ENCODE measurements around the gene RABGEF1.
"Not testable (repeated sequence)": the region's sequence is repeated elsewhere in the genome, so short reads cannot be mapped to it uniquely, and the experiment has no call there.

The RABGEF1 gene

DNA sequence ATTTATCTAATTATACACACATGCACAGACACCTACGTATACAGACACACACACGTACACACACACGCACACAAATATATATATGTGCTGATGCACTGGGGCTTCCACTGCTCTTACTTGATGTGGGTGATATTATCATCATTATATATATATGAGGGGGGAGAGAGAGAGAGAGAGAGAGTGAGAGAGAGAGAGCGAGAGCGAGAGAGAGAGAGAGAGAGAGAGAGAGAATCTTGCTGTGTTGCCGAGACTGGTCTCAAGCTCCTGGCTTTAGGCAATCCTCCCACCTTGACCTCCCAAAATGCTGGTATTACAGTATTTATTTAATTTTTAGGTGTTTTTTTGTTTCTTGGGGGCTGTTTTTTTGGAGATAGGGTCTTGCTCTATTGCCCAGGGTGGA is 3.6 kb upstream of the RABGEF1 start:
- no peak for DNase-seq

DNA sequence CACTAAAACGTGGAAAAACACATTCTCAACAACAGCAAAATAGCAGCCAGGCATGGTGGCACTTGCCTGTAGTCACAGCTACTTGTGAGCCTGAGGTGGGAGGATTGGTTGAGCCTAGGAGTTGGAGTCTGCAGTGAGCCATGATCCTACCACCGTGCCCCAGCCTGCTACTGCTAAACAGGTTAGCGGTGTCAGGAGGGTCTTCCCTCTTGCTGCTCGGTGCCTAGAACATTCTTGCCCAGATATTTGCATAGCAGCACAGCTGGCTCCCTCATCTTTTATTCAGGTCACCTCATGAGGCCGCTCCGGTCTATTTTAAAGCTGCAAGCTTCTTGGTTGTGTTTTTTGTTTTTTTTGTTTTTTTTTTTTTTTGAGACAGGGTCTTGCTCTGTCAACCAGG is 2.9 kb upstream of the RABGEF1 start:
- DNase-seq = no peak

DNA sequence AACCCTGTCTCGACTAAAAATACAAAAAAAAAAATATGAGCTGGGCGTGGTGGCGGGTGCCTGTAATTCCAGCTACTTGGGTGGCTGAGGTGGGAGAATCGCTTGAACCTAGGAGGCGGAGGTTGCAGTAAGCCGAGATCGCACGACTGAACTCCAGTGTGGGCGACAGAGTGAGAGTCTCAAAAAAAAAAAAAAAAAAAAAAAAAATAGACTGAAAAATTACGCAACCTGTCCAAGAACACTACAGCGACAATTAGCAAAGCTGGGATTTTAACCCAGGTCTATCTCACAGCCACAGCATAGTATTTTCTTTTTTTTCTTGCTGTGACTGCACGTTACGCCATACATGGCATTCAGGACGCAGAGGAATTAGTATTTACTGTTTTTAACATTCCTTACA is 1.1 kb upstream of the RABGEF1 start:
- no peak for DNase-seq

DNA sequence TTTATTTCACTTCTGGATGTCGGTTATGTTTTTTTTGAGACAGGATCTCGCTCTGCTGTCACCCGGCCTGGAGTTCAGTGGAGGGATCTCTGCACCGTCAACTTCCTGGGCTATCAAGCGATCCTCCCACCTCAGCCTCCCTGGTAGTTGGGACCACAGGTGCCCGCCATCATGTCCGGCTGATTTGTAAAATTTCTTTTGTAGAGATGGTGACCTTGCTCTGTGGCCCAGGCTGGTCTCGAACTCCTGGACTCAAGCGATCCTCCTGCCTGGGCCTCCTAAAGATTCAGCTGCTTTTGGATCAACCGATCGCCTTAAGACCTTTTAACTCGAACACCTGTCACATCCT is 606 bp upstream of the RABGEF1 start:
- no peak for DNase-seq

DNA sequence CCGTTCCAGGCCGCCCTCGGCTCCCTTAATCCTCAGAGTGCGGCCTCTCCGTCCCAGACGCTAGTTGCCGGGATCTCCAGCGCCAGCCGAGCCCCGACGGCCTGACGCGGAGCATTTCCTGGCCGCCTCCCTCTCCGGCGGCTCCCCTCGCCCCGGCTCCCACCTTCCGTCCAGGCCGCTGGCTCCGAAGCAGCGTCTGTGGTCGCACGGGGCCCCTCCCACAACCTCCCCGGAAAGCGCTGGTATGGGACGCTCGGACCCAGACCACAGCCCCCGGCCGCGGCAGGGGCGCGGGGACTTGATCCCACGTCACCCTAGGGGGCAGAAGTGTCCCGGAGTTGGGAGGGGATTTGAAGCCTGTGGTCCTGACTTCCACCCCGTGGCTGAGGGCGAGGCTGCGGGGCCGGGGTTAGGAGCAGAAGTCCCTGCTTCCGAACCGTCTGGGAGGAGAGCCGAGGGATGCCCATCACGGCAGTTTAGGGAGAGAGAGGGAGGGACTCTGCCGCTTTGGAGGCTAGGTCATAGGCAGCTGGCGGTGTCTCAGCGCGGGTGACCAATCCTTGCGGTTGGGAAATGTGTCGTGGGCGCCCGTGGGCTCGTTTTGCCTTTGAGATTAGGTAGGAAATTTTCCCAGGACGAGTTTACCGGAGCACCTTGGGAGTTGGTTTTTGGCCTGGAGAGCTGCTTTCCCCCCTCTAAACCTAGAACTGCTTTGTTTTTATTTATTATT is 612 bp downstream of the RABGEF1 start:
- peak; percentile 42 for DNase-seq

DNA sequence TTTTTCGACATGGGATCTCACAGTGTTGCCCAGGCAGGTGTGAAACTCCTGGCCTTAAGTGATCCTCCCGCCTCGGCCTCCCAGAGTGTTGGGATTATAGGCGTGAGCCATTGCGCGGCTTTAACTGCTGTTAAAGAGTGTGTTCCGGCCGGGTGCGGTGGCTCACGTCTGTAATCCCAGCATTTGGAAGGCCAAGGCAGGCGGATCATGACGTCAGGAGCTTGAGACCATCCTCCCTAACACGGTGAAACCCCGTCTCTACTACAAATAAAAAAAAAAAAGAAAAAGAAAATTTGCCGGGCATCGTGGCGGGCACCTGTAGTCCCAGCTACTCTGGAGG is 1.1 kb downstream of the RABGEF1 start:
- no peak for DNase-seq

DNA sequence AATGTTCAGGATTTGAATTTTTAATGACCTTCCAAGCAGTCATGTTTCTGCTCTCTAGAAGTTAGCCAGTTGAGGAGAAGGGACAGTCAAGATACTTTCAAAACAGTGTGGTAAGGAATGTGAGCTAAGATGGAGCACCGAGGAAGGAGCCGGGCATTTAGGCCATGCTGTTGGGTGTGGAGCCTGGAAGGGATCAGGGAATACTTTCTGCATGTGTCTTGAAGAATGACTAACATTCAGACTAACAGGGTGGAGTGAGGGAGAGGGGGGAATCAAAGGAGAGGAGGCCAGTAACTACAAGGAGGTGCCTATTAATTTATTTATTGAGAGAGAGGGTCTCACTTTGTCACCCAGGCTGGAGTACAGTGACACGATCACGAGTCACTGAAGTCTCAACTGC is 1.8 kb downstream of the RABGEF1 start:
- not testable (repeated sequence) for DNase-seq

DNA sequence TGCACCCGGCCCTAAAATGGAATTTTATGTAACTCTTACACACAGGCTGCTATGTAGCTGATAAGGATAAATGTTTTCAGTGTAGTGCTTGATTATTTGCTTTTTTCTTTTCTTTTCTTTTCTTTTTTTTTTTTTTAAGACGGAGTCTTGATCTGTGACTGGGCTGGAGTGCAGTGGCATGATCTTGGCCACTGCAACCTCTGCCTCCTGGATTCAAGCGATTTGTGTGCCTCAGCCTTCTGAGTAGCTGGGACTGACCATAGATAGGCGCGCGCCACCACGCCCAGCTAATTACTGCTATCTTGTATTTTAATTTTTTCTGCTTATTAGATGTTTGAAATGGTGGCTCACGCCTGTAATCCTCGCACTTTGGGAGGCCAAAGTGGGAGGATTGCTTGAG is 3.4 kb downstream of the RABGEF1 start:
- DNase-seq = no peak

DNA sequence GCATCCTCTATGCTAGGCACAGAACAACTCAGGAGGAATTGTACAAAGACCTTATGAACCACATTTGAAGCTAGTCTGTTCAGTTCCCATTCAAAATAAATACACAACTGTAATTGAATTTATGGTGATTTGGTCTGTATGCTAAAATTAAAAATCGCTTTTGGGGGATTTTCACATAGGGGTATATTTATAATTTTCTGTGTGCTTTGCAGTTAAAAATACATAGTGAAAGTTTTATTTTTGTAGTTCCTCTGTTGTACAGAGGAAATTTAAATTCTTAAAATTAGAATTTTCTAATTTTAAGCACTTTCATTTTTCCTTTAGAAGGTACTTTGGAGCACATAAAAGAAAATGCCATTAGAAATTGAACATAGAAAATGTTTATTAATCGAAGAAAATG is 6.9 kb downstream of the RABGEF1 start:
- DNase-seq = no peak

DNA sequence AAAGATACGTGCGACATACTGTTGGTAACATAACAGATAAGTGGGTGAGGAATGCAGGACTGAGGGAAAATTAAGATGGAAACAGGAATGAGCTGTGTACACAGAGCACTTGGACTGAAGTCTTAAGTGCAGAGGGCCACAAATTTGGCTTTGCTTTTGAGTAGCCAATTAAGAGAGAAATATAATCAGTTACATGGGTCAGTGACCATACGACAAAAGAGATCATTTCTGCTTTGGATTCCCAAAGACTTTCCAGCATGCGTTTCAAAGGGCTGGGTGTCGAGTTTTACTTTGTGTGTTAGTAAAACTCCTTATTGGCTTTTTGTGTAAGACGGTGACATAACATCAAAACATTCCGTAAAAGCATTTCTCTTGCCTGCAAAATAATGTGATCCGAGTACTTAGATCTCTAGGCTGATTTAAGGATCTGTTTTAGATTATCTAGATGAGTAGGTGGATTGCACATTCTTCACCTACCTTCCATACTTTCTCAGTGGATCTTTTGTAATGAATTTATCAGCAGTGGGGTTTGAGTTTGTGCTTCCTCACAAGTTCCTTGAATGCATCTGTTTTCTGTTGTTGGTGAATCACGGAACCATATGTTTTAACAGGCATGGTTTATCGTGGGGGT is 7.5 kb downstream of the RABGEF1 start:
- DNase-seq = no peak

DNA sequence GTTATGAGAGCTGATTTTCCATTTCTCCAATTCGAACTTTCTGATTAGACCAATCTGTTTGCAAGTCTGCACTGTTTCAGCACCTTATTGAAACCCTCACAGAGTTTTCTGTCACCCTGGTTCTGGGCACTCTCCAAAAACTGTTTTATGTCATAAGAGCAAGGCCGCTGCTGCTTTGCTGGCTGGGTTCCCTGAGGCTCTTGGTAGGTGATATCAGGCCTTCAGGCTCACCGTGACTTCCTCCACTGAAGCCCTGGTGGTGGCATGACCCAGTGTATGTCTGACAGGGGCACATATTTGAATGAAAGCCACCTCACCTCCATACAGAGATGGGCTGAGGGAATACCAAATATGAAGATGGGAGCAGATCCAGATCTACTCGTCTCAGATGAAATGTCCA is 8.3 kb downstream of the RABGEF1 start:
- DNase-seq = no peak

DNA sequence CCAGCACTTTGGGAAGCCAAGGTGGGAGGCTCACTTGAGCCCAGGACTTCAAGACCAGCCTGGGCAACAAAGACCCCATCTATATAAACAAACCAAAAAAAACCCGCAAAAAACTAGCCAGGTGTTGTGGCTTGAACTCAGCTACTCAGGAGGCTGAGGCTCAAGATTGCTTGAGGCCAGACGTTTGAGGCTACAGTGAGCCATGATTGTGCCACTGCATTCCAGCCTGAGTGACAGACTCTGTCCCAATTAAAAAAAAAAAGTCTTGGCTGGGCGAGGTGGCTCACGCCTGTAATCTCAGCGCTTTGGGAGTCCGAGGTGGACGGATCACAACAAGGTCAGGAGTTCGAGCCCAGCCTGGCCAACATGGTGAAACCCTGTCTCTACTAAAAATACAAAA is 11.4 kb downstream of the RABGEF1 start:
- DNase-seq = no peak

DNA sequence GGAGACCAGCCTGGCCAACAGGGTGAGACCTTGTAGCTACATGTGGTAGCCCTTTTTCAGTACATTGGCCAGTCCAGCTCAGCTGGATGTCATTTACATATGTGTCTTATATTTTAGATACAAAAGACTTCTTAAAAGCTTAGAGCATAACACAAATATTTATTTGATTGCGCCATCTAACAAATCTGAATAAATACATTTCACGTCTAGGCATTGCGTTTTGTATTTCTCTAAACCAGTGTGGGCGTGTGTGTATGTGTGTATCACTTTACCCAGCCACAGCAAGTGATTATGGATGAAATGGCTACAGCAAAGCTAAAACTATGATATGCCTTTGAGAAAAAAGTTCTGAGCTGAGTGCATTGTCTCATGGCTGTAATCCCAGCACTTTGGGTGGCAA is 14.0 kb downstream of the RABGEF1 start:
- no peak for DNase-seq

DNA sequence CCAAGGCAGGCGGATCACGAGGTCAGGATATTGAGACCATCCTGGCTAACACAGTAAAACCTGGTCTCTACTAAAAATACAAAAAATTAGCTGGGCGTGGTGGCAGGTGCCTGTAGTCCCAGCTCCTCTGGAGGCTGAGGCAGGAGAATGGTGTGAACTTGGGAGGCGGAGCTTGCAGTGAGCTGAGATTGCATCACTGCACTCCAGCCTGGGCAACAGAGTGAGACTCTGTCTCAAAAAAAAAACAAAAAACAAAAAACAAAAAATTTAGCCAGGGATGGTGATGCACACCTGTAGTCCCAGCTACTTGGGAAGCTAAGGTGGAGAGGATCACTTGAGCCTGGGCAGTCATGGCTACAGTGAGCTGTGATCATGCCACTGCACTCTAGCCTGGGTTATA is 14.5 kb downstream of the RABGEF1 start:
- not testable (repeated sequence) for DNase-seq

DNA sequence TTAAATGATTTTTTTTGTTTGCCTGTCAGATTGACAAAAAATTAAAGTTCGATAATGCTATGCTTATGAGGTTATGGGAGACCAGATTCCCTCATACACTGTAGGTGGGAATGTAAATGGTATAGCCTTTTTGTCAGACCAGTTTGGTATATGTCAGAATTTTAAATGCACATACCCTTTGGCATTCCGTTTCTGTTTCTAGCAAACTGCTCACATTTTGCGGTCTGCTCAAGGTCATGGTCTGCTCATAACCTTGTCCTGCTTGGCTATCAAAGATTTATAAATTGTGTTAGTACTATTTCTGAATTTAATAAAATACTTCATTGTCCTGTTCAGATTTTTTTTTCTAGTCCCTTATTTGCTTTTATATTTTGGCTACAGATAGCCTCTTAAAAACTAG is 15.7 kb downstream of the RABGEF1 start:
- not testable (repeated sequence) for DNase-seq

DNA sequence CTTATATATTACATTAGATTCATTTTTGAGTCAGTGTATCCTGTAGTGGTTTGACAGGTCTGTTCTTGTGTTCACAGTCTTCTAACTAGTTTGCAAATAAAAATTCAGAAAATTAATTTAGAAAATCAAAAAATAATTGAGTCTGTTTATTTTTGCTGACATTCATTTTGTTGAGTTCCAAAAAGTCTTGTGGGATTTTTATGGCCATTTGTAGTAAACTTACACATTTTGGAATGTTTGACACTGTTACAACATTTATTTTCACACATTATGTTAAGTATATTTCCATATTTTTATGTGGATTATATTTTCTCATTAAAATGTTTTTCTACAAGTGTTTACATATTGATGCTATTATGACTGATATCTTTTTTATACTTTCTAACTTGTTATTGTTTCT is 16.4 kb downstream of the RABGEF1 start:
- DNase-seq = no peak

DNA sequence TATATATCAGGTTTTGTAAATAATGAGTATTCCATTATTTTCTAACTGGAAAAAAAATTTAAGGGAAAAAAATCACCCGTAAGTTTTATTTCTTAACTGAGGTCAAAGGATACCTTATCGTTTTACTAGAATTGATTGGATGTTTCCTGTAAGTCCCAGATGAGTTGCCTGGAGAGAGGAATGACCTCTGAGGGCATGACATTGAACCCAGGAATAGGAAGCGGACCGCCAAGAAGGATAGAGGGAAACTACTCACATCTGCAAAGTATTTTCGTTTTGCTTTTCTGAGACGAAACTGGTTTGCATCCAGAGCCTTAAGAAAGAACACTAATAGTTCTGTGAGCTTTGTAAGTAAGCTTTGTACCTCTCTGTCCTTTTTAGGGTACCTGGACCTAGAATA is 17.4 kb downstream of the RABGEF1 start:
- no peak for DNase-seq

DNA sequence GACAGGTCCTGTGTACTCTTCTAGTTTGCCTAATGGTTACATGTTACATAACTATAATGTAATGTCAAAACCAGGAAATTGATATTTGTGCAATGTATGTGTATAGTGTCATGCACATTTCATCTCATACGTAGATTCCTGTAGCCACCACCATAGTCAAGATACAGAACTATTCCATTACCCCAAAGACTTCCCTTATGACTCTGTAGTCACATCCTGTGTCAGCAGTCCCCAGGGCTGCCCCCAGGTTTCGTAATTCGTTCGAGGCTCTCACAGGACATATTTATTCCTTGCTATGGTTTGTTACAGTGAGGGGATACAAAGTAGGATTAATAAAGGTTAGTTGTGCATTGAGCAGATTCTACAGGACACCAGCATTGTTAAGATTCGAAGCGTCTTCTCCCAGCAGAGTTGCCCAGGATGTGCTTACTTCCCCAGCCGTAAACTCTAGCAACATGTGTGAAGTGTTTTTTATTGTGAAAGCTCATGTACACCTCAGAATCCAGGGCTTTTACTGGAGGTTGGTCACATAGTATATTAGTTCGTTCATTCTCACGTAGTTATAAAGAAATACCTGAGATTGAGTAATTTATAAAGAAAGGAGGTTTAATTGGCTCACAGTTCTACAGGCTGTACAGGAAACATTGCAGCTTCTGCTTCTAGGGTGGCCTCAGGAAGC is 18.6 kb downstream of the RABGEF1 start:
- peak; percentile 19 for DNase-seq

DNA sequence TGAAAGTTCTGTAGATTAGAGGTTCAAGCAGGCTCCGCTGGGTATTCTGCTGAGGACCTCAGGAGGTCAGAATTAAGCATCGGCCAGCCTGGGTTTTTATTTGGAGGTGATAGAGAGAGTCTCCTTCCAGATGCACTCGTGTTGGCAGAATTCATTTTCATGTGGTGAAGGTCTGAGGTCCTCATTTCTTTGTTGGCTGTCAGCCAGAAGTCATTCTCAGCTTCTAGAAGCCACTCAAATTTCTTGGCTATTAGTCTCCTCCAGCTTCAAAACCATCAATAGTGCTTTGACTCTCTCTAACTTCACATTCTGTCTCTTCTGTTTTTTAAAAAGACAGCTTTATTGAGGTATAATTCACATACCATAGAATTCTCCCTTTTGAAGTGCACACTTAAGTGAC is 22.6 kb downstream of the RABGEF1 start:
- DNase-seq = not testable (repeated sequence)

DNA sequence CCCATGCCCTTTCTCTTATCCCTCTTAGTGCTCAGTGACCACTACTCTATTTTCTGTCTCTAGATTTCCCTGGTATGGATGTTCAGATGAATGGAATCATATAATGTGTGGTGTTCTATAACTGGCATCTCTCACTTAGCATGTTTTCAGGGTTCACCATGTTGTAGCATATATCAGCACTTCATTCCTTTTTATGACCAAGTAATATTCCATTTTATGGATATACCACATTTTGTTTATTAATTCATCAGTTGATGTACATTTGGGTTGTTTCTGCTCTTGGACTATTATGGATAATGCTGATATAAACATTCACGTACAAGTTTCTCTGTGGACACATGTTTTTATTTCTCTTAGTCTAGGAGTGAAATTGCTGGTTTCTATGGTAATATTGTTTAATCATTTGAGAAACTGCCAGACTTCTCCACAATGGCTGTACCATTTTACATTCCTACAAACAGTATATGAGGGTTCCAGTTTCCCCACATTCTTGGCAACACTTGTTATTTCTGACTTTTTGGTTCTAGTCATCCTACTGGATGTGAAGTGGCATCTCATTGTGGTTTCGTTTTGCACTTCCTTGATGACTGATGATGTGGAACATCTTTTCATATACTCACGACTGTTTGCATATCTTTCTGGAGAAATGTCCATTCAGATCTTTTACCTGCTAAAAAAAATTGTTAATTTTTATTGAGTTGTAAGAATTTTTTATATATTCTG is 23.3 kb downstream of the RABGEF1 start:
- DNase-seq = not testable (repeated sequence)

DNA sequence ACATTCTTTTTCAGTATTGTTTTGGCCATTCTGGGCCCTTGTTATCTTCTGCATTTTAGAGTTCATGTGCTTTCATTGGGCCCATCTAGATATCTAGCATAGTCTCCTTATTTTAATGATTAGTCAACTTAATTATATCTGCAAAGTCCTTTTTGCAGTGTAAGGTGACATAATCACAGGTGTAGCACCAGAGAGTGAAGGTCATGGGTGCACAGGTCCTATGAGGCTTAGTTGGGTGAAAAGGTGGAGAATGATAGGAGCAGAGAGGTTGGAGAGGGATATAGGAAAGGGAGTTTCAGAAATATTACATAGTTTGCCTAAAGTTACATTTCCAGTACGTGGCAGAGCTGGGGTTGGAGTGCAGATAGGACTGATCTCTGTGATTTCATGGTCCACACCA is 24.4 kb downstream of the RABGEF1 start:
- DNase-seq = not testable (repeated sequence)

DNA sequence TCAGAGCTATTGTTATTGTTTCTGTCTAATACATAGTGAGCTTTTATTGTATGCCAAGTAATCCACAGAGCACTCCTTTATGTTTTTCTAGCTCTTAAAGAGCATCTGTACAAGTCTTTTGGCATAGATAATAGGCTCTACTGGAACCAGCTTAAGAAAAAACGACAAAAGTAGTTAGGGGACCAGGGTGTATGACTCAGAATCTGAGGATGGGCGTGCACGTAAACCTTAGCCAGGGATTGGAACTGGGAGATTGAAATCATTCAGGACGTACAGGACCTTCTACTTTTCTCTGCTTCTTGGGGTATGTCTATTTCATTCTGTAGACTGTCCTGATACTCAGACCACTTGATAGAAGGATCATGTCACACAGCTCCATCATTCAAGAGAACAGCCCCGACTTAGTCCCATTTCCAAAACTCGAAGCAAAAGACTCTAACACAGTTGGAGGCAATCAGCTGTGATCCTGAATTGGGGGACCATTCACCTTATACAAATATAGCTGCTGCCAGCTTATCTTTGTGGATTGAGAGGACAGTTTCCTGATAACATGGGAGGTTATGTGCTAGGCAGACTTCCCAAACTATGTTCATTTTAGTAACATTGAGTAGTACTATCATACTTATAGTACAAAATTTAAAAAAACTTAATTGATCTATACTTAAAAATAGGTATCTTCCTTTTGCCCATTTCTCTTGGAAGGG is 24.9 kb downstream of the RABGEF1 start:
- DNase-seq = not testable (repeated sequence)

DNA sequence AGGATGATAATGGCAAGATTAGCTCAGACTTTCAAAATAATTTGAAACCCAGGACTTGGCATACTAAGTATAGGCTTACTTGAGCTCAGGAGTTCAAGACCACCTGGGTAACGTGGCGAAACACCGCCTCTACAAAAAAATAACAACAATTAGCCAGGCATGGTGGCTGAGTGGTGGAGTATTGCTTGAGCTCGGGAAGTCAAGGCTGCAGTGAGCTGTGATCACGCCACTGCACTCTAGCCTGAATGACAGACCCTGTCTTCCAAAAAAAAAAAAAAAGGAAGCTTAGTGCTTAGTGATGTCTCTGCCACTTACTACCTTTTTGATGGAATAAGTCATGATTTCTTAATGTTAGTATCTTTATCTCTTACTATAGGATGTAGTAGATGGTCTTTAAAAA is 25.5 kb downstream of the RABGEF1 start:
- no peak for DNase-seq
